RKO (cell line): Measurements from ENCODE around the gene FLII.
"Not testable (repeated sequence)": the region's sequence is repeated elsewhere in the genome, so short reads cannot be mapped to it uniquely, and the experiment has no call there.

Source experiments
- DNase-seq: peaks from one replicate; pipeline ENCODE4 v3.0.0-alpha.2; 2016; ENCODE audit warnings: low spot score

Gene FLII

DNA sequence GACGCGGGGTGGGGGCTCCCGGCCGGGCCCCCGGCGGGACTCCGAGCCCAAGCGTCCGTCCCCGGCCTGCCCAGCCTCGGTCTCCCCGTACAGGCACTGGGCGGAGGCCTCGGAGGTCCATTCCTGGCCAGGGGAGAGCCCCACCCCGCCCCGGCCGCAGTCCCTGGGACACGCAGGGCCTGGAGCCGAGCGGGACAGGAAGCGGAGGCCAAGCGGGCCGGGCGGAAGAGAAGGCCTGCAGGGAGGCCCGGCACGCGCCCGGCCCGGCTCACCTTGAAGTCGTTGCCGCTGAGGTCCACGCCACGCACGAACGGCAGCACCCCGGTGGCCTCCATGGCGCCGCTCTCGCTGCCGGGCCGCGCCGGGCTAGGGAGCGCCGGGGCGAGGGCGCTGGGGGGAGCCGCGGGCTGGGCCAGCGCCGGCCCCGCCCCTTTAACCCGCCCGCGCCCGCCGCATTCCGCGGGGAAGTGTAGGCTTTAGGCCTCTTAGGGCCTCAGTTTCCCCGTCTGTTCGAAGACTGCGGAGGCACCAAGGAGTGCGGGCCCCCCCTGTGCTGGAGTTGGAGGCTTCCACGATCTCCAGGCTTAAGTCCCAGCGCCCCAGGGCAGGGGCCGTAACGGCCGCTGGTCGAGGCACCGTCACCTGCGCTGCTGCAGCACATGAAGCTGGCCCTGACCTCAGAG is at the start of gene FLII:
TSS of gene FLII (minus strand) at position 383 of the 683 bp plus-strand sequence. CDS start at position 335, 48 bp downstream.
- peak; percentile 59 for DNase-seq

DNA sequence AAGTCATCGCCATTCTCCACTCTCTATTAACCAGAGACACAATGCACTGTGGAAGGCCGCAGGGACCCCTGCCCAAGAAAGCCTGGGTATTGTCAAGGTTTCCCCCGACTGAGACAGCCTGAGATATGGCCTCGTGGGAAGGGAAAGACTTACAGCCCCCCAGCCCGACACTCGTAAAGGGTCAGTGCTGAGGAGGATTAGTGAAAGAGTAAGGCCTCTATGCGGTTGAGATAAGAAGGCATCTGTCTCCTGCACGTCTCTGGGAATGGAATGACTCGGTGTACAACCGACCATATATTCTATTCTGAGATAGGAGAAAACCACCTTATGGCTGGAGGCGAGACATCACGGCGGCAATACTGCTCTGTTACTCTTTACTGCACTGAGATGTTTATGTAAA is 44.7 kb upstream of the FLII start:
- DNase-seq, result not testable (repeated sequence)

DNA sequence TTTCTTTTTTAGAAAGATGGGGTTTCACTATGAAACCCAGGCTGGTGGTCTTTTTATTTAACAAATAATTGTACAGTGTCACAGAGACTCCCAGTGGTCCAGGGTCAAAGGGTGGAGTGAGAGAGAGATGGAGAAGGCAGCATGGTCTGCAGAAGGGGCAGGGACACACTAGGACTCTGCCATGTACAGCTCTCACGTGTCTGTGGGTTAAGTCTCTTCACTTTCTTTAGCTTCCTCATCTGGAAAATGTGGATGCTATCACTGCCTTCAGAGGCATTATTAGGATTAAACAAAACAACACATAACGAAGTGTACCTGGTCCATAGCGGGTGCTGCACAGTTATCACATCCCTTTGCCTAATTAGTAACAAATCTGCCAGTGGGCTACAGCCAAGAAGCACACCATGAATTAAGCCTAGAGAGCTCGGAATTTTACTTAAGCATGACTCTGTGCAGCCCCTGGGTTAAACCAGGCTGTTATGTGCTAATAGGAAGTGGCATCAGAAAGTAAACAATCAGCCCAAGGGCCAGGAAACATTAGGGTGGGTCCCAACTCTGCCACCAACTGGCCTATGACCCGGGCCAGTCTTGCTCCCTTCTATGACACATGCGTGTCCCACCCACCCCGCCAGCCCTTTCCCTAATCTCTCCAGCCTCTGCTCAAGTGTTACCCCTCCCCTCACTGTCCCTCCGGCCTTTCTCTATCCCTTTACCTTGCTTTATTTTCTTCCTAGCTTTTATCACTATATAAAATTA is 42.4 kb upstream of the FLII start:
- DNase-seq, result no peak

DNA sequence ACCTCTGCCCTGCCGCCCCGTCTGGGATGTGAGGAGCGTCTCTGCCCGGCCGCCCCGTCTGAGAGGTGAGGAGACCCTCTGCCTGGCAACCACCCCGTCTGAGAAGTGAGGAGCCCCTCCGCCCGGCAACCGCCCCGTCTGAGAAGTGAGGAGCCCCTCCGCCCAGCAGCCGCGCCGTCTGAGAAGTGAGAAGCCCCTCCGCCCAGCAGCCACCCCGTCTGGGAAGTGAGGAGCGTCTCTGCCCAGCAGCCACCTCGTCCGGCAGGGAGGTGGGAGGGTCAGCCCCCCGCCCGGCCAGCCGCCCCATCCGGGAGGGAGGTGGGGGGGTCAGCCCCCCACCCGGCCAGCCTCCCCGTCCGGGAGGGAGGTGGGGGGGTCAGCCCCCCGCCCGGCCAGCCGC is 39.5 kb upstream of the FLII start:
- DNase-seq, result not testable (repeated sequence)

DNA sequence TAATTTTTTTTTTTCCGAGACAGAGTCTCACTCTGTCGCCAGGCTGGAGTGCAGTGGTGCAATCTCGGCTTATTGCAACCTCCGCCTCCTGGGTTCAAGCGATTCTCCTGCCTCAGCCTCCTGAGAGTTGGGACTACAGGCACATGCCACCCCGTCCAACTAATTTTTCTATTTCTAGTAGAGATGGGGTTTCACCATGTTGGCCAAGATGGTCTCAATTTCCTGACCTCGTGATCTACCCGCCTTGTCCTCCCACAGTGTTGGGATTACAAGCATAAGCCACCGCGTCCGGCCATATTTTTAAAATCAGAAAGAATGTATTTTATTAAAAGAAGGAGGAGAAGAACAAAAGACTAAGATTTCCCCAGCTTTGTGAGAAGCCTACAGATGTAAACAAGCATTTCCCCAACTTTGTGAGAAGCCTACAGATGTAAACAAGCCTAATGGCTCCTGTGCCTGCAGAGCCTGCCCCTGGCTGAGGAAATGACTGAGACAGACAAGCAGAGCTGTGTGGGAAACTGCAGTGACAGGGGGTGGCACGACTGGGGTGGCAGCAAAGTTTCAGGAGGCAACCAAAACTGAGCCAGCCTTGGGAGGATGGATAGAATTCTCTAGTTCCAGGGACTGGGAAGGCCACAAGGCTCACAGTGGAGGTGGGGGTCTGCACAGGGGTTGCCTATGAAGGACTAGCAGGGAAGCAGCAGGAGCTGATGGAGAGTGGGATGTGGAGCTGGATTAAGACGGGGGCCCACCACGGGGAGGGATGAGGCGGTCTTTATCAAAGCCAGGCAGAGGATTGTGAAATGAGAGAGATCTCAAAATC is 33.4 kb upstream of the FLII start:
- DNase-seq, result no peak

DNA sequence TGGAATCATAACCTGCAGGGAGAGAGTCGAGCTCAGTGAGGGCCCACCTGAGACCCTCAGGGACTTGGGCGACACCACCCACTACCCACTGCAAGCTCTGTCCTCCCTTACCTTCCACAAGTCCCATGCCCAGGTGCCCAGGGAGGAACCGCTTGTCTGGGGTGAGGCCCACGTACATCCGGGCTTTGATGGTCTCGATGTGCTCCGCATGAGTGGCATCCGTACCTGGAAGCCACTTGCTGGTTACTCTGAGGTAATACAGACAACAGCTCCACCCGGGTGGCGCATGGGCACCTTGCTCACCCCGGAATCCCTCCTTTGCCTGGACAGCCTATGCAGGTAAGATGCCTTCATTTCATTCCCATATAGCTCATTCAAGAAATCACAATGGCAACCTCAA is 26.8 kb upstream of the FLII start:
- no peak for DNase-seq

DNA sequence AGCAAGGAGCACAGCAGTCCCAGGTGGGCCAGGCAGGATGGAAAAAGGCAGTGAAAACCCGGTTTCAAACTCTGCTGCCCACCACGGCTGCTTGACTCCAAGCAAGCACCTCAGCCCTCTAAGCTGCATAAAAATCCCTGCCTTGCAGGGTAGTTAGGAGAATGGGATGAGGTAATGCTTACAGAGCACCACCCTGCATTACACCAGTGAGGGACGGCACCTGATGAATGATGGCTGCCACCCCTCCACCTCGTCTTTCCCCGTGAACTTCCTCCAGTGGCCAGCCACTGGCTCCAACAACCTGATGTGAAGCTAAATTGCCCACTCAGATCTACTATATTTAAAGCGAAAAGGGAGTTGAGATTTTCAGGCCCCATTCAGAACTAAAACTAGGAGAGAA is 23.2 kb upstream of the FLII start:
- DNase-seq, result no peak

DNA sequence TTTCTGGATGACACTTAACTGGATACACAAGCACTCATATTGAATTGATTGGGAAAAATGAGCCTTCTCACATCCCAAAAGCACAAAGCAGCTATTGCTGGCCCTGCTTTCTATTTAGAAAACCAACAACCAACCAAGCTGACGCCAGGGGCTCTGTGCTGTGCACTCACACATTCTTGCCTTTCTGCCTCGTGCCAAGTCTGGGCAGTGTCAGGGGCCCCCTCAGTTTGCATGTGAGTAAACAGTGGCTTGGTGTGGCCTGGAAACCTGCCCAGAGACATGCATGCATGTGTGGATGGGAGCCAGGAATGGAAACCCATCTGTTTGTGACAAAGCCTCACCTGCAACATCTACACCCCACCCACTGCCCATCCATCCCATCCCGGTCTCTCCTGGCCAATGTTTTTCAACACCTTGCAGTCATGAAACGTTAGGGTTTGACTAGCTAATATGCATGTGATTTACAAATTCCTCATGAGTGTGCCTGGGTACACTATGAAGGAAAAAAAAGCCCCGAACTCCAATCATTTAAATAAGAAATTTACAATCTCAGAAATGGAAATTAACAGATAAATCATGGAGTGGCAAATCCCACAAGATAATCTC is 22.3 kb upstream of the FLII start:
- DNase-seq, result no peak

DNA sequence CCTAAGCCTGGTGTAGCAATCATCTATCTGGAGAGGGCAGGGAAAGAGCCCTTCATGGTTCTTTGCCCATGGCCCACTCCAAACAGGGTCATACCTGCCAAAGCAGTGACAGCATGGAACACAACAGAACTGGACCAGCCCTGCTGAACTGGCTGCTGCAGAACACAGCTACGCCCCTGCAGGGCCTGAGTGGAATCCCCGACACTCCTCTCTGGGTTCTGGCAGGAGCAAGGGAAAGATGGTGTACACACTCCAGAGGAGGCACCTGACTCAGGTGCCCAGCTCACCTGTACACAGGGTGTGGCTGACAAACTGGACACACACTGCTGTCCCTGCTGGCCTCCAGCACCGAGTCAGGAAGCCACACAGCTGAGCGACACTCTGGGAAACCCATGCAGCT is 21.7 kb upstream of the FLII start:
- no peak for DNase-seq

DNA sequence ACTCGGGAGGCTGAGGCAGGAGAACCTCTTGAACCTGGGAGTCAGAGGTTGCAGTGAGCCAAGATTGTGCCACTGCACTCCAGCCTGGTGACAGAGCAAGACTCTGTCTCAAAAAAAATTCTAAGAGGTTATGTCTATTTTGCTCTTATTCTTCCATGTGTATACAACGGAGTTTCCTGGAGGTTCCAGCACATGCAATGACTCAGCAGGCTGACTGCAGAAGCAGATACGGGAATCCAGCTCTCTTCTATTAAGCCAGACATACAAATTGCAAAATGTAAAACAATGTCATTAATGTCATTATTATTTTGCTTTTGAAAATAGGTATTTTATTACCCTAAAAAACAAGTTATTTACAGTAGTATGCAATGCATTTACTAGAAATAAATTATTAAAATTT is 20.3 kb upstream of the FLII start:
- DNase-seq, result no peak

DNA sequence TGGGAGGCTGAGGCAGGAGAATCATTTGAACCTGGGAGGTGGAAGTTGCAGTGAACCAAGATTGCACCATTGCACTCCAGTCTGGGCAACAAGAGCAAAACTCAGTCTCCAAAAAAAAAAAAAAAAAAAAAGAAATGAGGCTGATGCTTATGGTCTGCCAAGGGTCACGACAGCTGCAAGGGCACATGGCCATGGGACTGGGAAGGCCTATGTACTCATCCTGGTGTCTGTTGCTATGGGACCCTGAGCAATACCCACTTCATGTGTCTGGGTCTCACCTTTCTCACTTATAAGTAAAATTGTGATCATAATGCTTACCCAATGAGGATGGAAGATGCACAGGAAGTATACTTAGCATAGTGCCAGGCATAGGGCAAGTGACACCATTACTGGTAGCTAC is 18.5 kb upstream of the FLII start:
- DNase-seq, result no peak

DNA sequence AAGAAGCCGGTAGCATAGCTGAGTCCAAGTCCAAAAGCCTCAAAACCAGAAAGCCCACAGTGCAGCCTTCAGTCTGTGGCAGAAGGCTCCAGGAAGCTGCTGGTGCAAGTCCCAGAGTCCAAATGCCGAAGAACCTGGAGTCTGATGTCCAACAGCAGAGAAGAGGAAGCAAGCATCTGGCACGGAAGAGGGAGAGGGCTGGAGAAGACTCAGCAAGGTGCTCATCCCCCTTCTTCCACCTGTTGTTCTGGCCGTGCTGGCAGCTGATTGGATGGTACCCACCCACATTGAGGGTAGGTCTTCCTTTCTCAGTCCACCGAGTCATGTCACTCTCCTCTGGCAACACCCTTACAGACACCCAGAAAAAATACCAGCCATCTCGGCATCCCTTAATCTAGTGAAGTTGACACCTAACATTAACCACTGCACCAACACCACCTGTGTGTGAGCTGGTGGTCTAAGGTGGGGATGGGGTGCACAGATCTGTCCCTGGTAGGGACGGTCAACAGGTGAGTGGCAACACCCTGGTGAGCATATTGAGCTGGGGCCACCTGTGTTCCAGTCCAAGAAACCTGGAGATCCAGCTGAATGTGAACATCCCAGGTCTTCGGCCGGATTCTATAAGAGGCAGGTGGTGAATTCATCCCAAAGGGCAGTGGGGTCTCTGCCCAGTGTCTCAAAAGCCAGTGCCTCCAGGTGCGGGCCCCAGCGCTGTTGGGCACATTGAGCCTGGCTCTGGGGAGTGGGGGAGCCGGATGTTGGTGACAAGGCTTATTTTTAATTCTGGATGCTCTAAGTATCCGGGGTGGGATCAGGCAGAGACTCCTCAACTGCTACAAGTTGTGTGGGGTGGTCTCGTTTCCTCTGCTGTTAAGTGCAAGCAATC is 11.8 kb upstream of the FLII start:
- no peak for DNase-seq

DNA sequence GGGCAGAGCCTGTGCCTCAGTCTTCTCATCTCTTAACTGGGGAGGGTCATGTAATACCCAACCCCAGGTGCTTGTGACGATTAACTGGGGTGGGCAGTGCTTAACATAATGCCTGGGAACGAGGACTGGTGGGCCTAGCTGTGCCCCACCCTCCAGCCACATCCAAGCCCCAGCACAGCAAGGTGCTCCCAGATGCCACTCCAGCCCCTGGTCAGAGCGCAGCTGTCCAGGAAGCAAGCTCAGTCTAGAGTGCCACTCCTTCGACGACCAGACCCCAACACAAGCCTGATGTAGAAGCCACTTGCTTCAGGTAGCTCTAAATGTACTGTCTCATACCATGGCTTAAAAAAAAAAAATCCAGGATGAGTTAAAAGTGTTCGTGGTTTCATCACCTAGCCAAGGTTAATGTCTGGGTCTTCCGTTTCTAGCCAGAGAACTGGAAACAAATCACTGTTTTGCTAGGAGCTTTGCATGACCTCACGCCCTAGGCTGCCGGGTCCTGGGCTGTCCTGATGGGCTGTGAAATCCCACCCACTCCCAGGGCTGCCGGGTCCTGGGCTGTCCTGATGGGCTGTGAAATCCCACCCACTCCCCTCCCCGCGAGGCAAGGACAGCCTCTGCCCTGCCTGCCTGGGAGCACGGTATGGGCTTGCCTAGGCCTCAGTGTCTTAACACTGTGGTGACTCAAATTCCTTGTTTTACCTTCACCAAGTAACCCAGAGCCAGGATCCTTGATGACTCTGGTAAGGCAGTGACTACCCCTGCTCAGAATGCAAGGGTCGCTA is 9.6 kb upstream of the FLII start:
- DNase-seq, result no peak

DNA sequence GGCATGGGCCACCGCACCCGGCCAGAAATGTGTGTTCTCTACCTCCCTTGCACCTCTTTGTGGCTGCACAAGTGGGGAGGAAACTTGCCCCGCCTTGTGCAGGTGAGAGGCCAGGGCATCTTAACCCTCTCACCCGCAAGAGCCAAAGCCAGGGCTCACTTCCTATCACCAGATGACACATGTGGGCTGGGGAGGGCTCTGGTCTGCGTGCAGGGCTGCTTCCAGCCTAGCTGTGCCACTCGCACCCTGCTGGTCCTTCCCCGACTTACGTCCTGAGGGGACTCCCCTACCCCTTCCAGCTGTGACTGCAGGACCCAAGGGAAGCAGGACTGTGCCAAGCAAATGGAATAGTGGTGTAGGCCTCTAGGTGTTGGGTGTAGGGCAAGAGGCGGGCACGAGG is 8.8 kb upstream of the FLII start:
- DNase-seq, result no peak

DNA sequence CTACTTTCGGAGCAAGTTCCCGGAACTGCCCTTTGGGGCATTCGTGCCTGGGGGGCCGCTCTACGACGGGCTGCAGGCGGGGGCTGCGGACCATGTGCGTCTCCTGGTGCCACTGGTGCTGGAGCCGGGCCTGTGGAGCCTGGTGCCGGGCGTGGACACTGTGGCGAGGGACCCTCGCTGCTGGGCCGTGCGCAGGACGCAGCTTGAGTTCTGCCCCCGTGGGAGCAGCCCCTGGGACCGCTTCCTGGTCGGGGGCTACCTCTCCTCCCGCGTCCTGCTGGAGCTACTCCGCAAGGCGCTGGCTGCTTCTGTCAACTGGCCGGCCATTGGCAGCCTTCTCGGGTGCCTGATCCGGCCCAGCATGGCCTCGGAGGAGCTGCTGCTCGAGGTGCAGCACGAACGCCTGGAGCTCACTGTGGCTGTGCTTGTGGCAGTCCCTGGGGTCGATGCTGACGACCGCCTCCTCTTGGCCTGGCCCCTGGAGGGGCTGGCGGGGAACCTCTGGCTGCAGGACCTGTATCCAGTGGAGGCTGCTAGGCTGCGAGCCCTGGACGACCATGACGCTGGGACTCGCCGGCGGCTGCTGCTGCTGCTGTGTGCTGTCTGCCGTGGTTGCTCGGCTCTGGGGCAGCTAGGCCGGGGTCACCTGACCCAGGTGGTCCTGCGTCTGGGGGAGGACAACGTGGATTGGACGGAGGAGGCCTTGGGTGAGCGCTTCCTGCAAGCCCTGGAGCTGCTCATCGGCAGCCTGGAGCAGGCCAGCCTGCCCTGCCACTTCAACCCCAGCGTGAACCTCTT is 5.5 kb upstream of the FLII start:
- DNase-seq, result no peak

DNA sequence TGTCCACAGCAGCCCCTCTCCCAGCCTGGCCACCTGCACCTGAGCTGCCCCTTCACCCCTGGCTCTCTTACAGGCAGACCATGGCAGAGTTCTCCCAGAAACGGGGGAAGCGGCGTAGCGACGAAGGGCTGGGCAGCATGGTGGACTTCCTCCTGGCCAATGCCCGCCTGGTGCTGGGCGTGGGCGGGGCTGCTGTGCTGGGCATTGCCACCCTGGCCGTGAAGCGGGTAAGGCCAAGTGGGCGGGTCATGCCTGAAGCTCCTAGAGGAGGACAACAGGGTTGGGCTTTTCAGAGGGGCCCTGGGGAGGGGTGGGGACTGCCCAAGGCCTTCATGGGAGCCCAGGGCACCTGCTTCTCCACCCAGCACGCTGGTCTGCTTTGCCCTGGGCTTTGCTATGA is 4.1 kb upstream of the FLII start:
- DNase-seq, result no peak

DNA sequence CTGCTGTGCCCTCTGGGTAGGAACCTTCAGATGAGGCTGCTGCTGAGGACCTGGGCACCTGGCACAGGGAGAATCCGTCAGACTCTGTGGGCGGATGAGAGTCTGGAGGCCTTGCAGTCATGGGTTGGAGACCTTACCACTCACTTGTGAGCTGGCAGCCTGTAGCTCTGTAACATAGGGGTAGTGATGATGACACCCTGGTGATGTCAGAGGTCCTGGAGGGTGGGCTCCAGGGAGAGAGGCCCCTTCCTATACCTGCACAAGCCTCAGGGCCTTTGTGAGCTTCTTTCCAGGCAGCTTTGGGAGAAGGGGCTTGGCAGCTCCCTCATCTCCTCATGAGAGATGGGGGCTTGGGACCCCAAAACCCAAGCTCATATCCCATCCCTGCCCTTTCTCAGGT is 3.6 kb upstream of the FLII start:
- peak; percentile 16 for DNase-seq

DNA sequence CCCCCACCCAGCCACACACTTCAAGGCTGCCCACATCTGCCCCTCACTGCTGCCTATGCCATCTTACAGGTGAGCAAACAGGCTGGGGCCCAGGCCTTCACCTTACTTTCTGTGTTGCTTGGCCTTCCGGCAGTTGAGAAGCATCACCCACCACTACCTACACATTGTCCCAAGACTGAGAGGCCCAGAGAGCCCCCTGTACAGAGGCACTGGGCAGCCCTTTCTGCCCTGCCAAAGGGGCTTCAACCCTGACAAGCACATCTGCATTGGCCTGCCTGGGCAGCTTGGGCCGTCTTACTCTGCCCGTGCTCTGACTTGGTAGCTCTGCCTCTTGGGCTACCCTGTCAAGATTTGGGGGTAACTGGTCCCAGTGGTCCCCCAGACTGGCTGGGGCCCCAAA is 3.1 kb upstream of the FLII start:
- no peak for DNase-seq

DNA sequence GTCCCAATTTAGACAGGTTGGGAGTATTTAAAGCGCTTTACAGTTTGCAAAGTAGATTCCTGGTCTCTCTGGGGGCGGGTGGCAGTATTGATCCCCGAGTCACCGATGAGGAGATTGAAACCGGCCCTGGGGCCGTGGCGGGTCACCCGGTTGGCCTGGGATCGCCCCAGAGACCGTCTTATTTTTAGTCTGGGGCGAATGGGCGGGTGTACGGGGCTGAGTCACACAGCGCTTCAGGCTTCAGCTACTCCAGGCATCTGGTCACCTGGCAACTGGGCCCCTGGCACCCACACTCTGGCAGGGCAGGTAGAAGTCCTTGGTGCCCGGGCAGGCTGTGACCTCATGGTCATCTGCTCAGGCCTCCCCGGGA is 2.6 kb upstream of the FLII start:
- peak; percentile 77 for DNase-seq
